Astrocyte (in vitro differentiated cells and primary cell): ENCODE results near the gene CBY3.
"Not testable (repeated sequence)": the region's sequence is repeated elsewhere in the genome, so short reads cannot be mapped to it uniquely, and the experiment has no call there.

Experiments used
- EZH2 ChIP-seq: IDR thresholded peaks from 2 replicates; pipeline ENCODE4 v1.6.1; 2012; ENCODE audit warnings: mild to moderate bottlenecking, low read length, inconsistent platforms; ENCODE audit not compliant: insufficient read depth
- TF ChIP-seq, protein P1 (sequence below): IDR thresholded peaks from 2 replicates; pipeline ENCODE4 v1.5.1; 2011; ENCODE audit warnings: low read depth, mild to moderate bottlenecking, inconsistent platforms, low read length, moderate library complexity; ENCODE audit not compliant: insufficient read depth

DNA sequence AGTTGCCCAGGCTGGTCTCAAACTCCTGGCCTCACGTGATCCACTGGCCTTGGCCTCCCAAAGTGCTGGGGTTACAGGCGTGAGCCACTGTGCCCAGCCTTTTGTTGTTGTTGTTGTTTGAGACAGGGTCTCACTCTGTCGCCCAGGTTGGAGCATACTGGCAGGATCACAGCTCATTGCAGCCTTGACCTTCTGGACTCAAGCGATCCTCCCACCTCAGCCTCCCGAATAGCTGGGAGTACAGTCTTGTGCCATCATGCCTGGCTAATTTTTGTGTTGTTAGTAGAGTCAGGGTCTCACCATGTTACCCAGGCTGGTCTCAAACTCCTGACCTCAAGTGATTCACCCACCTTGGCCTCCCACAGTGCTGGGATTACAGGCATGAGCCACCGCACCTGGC, 19.2 kb downstream of the CBY3 start:
- TF ChIP-seq, protein P1, sequence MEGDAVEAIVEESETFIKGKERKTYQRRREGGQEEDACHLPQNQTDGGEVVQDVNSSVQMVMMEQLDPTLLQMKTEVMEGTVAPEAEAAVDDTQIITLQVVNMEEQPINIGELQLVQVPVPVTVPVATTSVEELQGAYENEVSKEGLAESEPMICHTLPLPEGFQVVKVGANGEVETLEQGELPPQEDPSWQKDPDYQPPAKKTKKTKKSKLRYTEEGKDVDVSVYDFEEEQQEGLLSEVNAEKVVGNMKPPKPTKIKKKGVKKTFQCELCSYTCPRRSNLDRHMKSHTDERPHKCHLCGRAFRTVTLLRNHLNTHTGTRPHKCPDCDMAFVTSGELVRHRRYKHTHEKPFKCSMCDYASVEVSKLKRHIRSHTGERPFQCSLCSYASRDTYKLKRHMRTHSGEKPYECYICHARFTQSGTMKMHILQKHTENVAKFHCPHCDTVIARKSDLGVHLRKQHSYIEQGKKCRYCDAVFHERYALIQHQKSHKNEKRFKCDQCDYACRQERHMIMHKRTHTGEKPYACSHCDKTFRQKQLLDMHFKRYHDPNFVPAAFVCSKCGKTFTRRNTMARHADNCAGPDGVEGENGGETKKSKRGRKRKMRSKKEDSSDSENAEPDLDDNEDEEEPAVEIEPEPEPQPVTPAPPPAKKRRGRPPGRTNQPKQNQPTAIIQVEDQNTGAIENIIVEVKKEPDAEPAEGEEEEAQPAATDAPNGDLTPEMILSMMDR: not testable (repeated sequence)
- not testable (repeated sequence) for TF ChIP-seq EZH2
